ENCODE results near the gene ZNF101. TPM values are rescaled to one million over a fixed set of nuclear protein-coding genes. Genes with fewer than 3 reads are reported as not detected.

ZNF101 gene
- polyA plus RNA-seq, 1 experiment = 4.5 TPM

- Histone ChIP-seq H3K4me3 (ENCODE audit: low read depth, low read length) (no peak overlapping the region), H3K27ac (ENCODE audit: low read depth, low read length) (no peak overlapping the region), H3K9me3 (ENCODE audit: control insufficient read depth, insufficient read depth, low read length) (peaks cover 4% of the 10 kb centered on the region; the same call in 1 of the 2 replicates), H3K27me3 (ENCODE audit: control insufficient read depth, insufficient read depth, low read length) (no peaks in the 10 kb centered on the region)
- CTCF ChIA-PET = no interaction called here
- no peak for TF ChIP-seq CTCF (IDR thresholded peaks at IDR 0.05; ENCODE audit: low read depth, low read length)
- POLR2A ChIA-PET = no interaction called here
- no peak for DNase-seq (ENCODE audit: low read depth, low spot score)
These were observed 38.6 kb upstream of the ZNF101 start for GRCh38 chr19:19630062-19630414.

- Histone ChIP-seq H3K27me3 (ENCODE audit: control insufficient read depth, insufficient read depth, low read length) (no peaks in the 10 kb centered on the region), H3K27ac (ENCODE audit: low read depth, low read length) (no peak overlapping the region), H3K4me3 (ENCODE audit: low read depth, low read length) (no peak overlapping the region), H3K9me3 (ENCODE audit: control insufficient read depth, insufficient read depth, low read length) (peaks cover 4% of the 10 kb centered on the region; the same call in 1 of the 2 replicates)
- TF ChIP-seq CTCF (IDR thresholded peaks at IDR 0.05; ENCODE audit: low read depth, low read length) = no peak
- ChIA-PET POLR2A (no interaction called here), CTCF (no interaction called here)
- DNase-seq (ENCODE audit: low read depth, low spot score) = no peak
These were observed 38.2 kb upstream of the ZNF101 start for GRCh38 chr19:19630426-19630825.

GRCh38 chr19:19631346-19631745 is 37.3 kb upstream of the ZNF101 start:
- Histone ChIP-seq H3K9me3 (ENCODE audit: control insufficient read depth, insufficient read depth, low read length) (peaks cover 4% of the 10 kb centered on the region; the same call in 1 of the 2 replicates), H3K27me3 (ENCODE audit: control insufficient read depth, insufficient read depth, low read length) (no peaks in the 10 kb centered on the region), H3K4me3 (ENCODE audit: low read depth, low read length) (no peak overlapping the region), H3K27ac (ENCODE audit: low read depth, low read length) (no peak overlapping the region)
- CTCF ChIA-PET = interaction anchor here (1.5 kb wide), 1 partner anchor 12 kb away, joined by 4 read pairs; the partner anchor contains the start of gene GMIP
- POLR2A ChIA-PET = interaction anchor here (0.8 kb wide), 1 partner anchor 190 kb away, joined by 3 read pairs; the partner anchor contains the start of gene ZNF506
- no peak for DNase-seq (ENCODE audit: low read depth, low spot score)
- no peak for TF ChIP-seq CTCF (IDR thresholded peaks at IDR 0.05; ENCODE audit: low read depth, low read length)

- Histone ChIP-seq H3K27me3 (ENCODE audit: control insufficient read depth, insufficient read depth, low read length) (no peaks in the 10 kb centered on the region), H3K27ac (ENCODE audit: low read depth, low read length) (no peak overlapping the region), H3K9me3 (ENCODE audit: control insufficient read depth, insufficient read depth, low read length) (peaks cover 4% of the 10 kb centered on the region; the same call in 1 of the 2 replicates), H3K4me3 (ENCODE audit: low read depth, low read length) (no peak overlapping the region)
- POLR2A ChIA-PET = no interaction called here
- DNase-seq (ENCODE audit: low read depth, low spot score) = no peak
- no peak for TF ChIP-seq CTCF (IDR thresholded peaks at IDR 0.05; ENCODE audit: low read depth, low read length)
- CTCF ChIA-PET = no interaction called here
These were observed 36.0 kb upstream of the ZNF101 start for GRCh38 chr19:19632661-19633060.

GRCh38 chr19:19633711-19634515 is 34.7 kb upstream of the ZNF101 start:
- TF ChIP-seq CTCF (IDR thresholded peaks at IDR 0.05; ENCODE audit: low read depth, low read length) = no peak
- CTCF ChIA-PET = interaction anchor here (0.6 to 1.0 kb wide), 2 partner anchors 10 to 80 kb away, joined by 3 to 5 read pairs; partner anchors contain the start of gene GMIP
- no peak for DNase-seq (ENCODE audit: low read depth, low spot score)

More at GRCh38 chr19:19633711-19634515, 34.7 kb upstream of the ZNF101 start:
- Histone ChIP-seq H3K4me3 (ENCODE audit: low read depth, low read length) (no peak overlapping the region), H3K27me3 (ENCODE audit: control insufficient read depth, insufficient read depth, low read length) (no peaks in the 10 kb centered on the region), H3K9me3 (ENCODE audit: control insufficient read depth, insufficient read depth, low read length) (peaks cover under 1% of the 10 kb centered on the region; the same call in 1 of the 2 replicates), H3K27ac (ENCODE audit: low read depth, low read length) (no peak overlapping the region)
- POLR2A ChIA-PET = no interaction called here
